Measurements from ENCODE around the gene COX7B2.

Gene COX7B2

DNA sequence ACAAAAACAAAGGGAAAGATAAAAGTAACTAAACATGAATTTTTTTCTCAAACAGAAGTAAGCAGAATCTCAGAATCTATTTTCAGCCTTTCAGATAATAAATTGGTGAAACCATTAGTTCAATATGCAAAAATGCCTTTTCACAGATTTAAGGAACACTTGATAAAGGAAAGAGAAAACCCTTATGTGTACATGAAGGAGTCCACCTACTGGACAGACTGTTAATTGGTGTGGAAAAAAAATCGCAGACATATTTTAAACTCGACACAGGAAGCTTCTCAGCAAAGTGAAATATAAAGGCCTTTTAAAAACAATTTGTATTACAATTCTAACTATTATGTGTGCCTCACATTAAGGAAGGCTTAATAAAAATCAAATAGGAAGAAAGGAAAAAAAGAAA lies 22.3 kb downstream of the COX7B2 start:
- DNase-seq = no peak

DNA sequence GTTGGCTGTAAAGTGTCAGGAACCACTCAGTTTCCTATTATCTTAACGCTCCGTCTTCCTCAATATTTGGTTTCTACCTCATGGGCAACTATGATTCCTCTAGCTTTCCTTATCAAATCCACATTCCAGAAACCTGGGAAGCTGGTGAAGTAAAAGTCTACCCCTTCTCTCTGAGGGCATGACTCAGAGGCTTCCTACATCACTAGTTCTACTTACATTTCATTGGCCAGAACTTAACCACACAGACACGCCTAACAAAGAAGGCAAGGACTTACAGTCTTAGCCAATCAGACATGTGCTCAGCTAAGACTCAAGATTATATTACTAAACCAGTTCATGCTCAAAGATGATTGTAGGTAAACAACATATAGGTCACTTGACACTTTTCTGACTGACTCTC lies 30.4 kb downstream of the COX7B2 start:
- DNase-seq = no peak

DNA sequence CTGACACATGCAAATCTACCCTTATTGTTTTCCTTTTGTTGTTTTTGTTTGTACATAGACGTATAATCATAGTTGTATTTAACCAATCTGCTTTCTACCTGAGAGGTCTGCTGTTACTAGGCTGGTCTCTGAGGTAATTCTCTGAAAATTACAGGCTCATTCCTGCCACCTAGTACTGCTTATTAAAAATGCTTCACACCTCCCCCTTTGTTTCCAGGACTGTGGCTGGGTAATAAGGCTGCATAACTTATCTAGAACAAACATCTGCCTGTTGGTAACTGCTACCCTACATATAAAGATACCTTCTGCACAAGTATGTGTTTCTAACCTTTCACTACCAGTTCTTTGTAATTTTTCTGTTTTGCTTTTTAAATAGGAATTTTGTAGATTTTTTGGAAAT lies 34.2 kb downstream of the COX7B2 start:
- no peak for DNase-seq

DNA sequence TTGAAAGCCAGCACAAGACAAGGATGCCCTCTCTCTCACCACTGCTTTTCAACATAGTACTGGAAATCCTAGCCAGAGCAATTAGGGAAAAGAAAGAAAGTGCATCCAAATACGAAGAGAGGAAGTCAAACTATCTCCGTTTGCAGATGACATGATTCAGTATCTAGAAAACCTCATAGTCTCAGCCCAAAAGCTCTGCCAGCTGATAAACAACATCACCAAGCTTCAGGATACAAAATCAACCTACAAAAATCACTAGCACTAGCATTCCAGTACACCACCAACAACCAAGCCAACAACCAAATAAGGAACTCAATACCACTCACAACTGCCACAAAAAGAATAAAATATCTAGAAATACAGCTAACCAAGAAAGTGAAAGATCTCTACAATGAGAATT lies 38.6 kb downstream of the COX7B2 start:
- no peak for DNase-seq

DNA sequence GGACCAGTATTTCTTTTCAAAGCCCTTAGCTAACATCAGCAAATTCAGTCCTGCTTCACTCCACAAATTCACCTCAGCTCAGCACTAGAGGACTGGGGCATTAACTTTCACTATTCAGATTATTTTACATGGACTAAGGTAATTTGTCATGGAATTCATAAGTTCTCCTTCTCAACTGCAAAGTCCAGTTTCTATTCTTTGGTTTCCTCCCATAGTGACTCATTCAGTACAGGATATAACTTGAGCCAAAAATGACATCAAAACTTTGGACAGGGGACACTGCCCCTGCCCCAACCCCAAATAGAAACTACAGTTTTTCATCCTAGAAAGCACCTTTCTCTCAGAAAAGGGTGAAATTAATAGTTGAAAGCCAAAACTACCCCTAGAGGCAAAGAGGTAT lies 52.7 kb downstream of the COX7B2 start:
- DNase-seq = no peak

DNA sequence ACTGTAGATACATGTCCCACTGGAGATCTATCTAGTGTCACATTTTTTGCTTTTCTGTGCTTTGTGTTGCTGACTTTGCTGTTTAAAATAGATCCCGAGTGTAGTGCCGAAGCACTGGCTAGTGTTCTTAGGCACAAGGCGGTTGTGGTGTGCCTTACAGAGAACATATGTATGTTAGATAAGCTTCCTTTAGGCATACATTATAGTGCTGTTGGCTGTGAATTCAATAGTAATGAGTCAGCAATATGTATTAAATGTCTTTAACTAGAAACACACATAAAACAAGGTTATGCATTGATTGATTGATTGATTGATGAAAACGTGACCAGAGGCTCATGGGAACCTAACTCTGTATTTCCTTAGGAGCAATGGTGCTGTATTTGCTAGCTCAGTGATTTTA lies 56.2 kb downstream of the COX7B2 start:
- DNase-seq = no peak

DNA sequence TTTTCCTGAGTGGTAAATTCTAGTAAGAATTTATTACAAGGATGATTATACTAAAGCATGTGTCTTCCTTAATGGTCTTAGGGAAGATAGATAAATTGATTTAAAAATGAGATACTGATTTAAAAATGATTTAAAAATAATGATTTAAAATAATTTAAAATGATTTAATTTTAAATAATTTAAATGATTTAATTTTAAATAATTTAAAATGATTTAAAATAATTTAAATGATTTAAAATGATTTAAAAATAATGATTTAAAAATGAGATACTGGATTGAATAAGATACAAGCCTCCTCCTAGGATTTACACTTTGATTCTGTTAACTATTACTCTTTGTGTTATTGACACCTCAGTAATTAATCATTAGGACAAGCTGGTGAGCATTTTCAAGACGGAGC lies 59.0 kb downstream of the COX7B2 start:
- DNase-seq = no peak

DNA sequence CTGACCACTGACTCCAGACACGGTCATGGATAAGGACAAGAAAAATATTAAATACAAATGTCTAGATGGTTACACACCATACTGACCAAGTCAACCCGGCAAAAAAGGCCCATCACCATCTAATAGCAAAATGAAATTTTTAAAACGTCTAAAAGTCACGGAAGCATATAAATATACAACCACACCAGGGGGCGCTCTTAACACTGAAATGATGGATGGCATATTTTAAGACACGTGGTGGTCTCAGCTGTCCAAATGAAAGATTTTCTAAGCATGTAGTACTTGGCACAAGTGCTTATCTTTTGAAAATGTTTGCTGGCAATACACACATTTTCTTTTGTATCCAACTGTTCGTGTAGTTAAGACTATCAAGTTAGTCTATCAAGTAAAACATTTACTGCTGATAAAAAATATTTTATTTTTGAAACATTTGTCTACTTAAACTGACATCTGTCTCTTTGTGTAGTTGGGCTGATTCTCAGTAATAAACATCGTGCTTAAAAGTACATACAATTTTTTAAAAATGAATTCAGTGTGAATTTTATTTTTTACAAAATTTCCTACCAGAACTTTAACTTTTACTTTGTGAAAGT lies 64.6 kb downstream of the COX7B2 start:
- peak; percentile 29 for DNase-seq

DNA sequence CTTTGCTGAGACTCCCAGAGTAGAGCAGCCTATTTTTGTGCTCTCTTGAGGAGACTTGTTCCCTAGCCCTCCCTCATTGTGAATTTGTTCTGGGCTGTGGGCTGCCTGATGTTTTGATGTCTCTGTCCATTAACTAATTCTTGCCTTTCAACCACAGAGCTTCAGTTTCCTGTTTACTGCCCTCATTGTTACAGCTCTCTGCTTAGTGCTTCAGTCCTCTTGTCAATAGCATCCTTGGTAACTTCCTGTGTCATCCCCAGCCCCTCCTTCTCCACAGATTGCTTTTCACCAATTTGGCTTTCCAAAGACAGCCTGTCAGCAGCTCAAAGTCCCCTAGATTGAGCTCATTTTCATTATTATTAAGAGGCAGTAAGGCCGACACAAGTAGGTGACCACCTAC lies 69.9 kb downstream of the COX7B2 start:
- DNase-seq = no peak

DNA sequence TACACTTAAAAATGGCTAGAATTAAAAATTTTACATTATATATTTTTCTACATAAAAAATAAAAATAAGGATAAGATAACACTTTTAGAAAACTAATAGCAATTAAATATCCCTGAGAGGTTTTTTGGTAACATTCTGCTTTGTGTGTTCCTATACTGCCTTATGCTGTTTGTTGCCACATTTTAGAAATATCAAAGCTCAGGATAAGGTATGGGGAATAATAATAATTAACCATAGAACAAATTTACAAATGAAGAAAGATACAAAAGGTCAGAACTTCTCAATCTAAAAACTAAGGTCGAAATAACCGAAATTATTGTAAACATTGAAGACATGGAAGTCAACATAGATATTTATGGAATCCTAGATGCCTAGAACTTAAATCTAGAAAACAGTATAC lies 71.4 kb downstream of the COX7B2 start:
- DNase-seq = no peak

DNA sequence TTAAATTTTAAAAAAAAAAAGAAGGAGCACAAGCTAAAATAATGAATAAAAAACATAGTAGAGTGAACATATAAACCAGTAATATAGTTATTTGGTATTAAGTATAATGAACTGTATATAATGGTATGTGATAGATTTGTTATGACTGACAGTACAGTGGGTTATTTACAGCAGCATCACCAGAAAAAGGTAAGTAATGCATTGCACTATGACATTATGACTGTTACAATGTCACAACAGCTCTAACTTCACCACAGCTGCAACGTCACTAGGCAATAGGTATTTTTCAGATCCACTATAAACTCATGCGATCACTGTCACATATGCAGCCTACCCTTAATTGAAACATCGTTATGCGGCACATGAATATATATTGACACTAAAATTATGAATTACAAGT lies 72.5 kb downstream of the COX7B2 start:
- no peak for DNase-seq

DNA sequence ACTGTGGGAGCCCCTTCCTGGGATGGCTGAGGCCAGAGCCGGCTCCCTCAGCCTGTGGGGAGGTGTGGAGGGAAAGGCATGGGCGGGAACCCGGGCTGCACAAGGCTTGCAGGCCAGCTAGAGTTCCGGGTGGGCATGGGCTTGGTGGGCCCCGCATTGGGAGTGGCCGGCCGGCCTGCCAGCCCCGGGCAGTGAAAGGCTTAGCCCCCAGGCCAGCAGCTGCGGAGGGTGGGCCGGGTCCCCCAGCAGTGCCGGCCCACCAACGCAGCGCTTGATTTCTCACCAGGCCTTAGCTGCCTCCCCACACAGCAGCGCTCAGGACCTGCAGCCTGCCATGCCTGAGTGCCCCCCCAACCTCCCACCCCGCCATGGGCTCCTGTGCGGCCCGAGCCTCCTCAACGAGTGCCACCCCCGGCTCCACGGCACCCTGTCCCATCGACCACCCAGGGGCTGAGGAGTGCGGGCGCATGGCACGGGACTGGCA lies 78.0 kb downstream of the COX7B2 start:
- no peak for DNase-seq

DNA sequence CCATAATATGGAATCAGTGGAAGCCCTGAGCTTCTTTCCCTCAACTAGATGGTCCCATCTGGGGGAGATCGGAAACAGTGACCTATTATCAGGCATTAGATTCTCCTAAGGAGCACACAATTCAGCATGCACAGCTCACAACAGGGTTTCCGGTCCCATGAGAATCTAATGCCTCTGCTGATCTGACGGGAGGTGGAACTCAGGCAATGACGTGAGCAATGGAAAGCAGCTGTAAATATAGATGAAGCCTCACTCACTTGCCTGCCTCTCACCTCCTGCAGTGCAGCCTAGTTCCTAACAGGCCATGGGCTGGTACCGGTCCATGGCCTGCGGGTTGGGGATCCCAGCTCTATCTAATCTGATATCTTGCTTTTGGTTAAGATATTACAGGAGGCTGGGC lies 88.9 kb downstream of the COX7B2 start:
- DNase-seq = no peak

DNA sequence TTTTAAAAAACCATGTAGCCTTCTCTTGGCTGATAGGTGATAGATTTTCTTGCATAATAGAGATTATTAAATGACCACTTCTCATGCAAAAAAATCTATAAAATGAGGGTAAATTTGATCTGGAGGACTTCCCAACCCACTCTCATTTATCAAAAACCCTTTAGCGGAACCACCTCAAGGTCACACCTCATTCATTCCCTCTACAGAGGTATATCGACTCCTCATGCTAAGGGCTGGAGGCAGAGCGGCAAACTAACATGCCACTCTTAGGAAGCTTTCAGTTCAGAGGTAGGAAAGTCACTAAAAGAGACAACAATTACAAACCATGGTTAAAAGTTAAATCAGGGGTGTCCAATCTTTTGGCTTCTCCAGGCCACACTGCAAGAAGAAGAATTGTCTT lies 90.0 kb downstream of the COX7B2 start:
- DNase-seq = no peak

DNA sequence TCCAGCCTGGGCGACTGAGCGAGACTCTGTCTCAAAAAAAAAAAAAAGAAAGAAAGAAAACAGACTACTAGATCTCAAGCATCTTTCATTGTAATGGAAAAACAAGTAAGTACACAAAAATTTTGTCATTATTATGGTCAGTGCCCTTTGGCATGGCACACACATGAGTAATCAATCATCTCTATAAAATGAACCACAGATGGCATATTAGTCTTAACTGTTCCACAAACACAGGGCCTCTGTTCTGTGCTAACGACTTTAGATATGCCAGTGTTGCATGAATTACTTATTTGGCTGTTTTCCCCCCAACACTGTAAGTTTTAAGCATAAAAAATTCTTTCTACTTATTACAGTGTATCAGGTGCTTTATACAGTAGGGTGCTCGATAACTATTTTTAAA lies 90.4 kb downstream of the COX7B2 start:
- DNase-seq = no peak

DNA sequence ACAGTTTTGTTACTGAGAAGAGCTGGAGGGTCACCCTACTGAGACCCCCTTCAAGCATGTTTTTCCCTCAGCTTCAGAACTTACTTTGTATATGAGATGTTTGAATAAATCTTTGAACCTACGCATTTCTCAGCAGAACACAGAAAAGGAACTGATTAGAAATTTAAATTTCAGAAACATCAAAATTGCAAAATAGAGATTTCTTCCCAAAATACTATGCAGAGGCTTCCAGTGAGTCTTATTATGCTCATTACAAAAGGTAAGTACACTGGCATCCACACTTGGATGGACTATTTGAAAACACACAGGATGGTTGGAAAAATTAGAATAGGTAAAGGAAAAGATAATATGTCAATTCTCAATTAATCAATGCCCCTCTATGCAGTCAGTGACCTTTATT lies 91.2 kb downstream of the COX7B2 start:
- DNase-seq = no peak

DNA sequence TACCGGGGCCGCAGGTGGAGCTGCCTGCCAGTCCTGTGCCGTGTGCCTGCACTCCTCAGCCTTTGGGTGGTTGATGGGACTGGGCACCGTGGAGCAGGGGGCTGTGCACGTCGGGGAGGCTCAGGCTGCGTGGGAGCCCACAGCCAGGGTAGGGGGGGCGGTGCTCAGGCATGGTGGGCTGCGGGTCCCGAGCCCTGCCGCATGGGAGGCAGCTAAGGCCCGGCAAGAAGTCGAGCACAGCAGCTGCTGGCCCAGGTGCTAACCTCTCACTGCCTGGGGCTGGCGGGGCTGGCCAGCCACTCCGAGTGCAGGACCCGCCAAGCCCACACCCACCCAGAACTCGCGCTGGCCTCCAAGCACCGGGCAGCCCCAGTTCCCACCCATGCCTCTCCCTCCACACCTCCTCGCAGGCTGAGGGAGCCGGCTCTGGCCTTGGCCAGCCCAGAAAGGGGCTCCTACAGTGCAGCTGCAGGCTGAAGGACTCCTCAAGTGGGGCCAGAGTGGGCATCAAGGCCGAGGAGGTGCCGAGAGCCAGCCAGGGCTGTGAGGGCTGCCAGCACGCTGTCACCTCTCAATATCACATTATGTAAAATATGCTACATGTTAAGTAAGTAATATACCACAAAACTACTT lies 104.1 kb downstream of the COX7B2 start:
- DNase-seq = no peak

DNA sequence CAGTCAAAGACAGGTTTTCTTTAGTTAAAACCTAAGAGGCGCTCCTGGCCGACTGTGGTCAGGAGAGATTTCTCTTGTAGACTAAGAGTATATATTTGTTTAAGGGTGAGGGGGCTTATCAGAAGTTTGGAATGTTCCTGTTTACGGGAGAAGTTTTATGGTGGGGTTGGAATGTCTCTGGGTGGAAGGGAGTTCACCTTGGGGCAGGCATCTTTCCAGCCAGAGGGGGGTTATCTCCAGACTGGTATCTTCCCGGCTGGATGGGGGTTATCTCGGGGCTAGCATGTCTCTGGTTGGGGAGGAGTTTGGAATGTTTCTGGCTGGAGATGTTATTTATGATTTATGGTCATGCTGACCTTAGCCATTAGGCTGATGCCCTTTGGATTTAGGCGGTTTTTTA lies 116.0 kb downstream of the COX7B2 start:
- DNase-seq = no peak

DNA sequence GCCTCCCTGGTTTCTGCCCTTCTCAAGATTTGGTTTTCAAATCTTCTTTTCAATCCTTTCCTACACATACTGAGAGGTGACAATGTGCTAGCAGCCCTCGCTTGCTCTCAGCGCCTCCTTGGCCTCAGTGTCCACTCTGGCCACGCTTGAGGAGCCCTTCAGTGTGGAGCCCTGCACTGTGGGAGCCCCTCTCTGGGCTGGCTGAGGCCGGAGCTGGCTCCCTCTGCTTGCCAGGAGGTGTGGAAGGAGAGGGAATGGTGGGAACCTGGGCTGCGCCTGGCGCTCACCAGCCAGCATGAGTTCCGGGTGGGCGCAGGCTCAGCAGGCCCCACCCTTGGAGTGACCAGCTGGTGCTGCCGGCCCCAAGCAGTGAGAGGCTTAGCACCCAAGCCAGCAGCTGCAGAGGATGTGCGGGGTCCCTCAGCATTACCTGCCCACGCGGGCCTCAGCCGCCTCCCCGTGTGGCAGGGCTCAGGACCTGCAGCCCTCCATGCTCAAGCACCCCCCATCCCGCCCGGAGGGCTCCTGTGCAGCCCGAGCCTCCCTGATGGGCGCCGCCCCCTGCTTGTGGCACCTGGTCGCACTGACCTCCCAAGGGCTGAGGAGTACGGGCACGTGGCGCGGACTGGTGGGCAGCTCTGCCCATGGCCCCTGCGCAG lies 127.5 kb downstream of the COX7B2 start:
- no peak for DNase-seq

DNA sequence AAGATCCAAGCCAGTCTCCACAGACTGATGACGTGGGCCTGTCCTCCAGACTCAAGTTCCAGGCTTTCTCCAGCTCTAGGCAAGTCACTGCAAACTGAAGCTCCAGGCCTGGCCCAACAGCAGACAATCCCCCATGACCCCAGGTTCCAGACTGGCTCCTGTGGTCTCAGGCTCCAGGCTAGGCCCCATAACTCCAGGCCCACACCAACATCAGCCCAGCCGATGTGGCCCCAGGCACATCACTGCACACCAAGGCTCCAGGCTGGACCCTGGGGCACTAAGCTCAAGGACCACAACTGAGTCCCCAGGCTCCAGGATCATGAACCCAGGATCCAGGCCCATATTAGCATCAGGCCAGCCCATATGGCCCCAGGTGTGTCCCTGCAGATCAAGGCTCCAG lies 143.6 kb downstream of the COX7B2 start:
- no peak for DNase-seq

DNA sequence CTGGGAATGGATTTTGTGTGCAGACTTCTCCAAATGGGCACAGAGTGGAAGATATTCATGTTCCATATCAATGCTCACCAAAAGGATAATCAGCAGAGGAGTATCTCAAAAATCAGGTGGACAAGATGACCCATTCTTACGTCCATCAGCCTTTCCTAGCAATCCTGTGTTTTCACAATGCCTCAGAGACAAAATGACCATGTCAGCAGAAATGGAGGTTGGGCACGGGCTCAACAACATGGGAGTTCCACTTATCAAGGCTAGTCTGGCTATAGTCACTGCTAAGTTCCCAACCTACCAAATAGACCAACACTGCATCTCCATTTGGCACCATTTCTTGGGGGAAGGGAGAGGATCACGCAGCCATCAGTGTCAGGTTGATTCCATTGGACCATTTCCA lies 179.0 kb downstream of the COX7B2 start:
- DNase-seq = no peak

DNA sequence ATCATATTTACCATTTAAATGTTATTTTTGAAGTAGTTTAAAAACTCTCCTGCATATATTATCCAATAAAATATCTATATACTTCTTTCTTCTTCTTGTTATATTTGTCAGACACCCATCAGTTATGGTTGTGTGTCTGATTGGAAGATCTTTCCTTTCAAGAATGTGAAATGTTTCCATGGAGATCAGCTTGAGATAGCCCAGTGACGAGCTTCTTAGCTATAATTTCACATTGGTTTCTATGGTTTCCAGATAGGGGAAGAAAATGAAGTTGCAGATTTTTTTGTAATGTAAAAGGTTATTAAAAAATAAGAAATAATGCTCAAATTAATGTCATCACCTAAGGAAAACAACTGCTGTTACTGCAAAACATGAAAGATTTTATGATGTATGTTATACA lies 189.0 kb downstream of the COX7B2 start:
- no peak for DNase-seq

DNA sequence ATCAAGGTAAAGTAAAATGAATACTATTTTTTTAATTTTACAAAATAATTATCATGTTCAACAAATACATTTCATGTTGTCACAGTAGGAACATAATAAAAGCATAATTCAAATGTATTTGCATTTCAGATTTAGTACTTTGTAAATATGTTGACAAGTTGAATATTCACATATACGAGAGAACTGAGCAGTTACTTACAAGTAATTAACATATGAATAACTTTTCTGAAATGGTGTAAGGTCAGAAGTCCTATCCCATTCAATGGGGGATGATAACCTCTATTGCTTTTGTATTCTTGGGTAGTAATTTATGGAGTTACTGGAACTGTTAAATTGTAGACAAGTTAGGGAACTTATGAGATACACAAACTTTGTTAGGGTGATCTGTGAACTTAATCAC lies 191.1 kb downstream of the COX7B2 start:
- no peak for DNase-seq

DNA sequence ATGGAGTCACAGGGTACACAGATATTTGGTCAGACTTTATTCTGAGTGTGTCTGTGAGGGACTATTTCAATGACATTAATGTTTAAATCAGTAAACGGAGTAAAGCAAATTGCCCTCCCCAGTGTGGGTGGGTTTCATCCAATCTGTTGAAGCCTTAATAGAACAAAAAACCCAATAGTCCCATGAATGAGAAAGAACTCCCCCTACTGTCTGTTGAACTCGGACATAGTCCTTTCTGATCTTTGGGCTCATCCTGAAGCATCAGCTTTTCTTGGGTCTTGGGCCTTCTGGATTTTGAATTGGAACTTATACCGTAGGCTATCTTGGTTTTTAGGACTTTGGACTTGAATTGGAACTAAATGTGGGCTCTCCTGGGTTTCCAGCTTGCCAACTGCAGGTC lies 193.6 kb downstream of the COX7B2 start:
- no peak for DNase-seq

DNA sequence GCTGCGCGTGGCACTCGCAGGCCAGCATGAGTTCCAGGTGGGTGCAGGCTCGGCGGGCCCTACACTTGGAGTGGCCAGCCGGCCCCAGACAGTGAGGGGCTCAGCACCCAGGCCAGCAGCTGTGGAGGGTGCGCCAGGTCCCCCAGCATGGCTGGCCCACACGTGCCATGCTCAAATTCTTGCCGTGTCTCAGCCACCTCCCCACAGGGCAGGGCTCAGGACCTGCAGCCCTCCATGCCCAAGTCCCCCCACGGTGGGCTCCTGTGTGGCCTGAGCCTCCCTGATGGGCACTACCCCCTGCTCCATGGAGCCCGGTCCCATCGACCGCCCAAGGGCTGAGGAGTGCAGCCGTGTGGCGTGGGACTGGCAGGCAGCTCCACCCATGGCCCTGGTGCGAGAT lies 210.2 kb downstream of the COX7B2 start:
- no peak for DNase-seq
